Neural cell (in vitro differentiated cells): ENCODE data around the gene ZP4. TPM values are rescaled to one million over a fixed set of nuclear protein-coding genes. Genes with fewer than 3 reads are reported as not detected.

ENCODE experiments used
- H2AFZ ChIP-seq: fragments of 200-600, 300-800 bp; sonication (generic), shearing (Covaris generic); 2 replicates; pipeline ENCODE4 v1.6.0; 2014; ENCODE audit warnings: low read depth, mild to moderate bottlenecking, antibody characterized with exemption, low read length, moderate library complexity
- H3F3A ChIP-seq: fragments of 200-600 bp; shearing (Covaris generic); 2 replicates; pipeline ENCODE4 v1.6.1; 2016; ENCODE audit warnings: mild to moderate bottlenecking, moderate library complexity, mixed read lengths, antibody characterized with exemption, low read length; ENCODE audit not compliant: insufficient read depth, poor library complexity, severe bottlenecking
- H3K27ac ChIP-seq: fragments of 200-600, 300-800 bp; sonication (generic), shearing (Covaris generic); 2 replicates; pipeline ENCODE4 v1.5.1; 2014; ENCODE audit warnings: mild to moderate bottlenecking, low read length, moderate library complexity
- H3K27me3 ChIP-seq: fragments of 300-800, 200-600 bp; sonication (generic), shearing (Covaris generic); 2 replicates; pipeline ENCODE4 v1.6.0; 2014; ENCODE audit warnings: mild to moderate bottlenecking, low read depth, low read length, moderate library complexity; ENCODE audit not compliant: insufficient read depth
- H3K36me3 ChIP-seq: fragments of 300-800, 200-600 bp; sonication (generic), shearing (Covaris generic); 2 replicates; pipeline ENCODE4 v1.5.1; 2014; ENCODE audit warnings: mild to moderate bottlenecking, antibody characterized with exemption, low read length, moderate library complexity; ENCODE audit not compliant: insufficient read depth
- H3K4me2 ChIP-seq: fragments of 300-800, 200-600 bp; sonication (generic), shearing (Covaris generic); 2 replicates; pipeline ENCODE4 v1.6.0; 2014; ENCODE audit warnings: mild to moderate bottlenecking, low read length
- H3K4me3 ChIP-seq: fragments of 300-800, 200-600 bp; sonication (generic), shearing (Covaris generic); 2 replicates; pipeline ENCODE4 v1.5.1; 2014; ENCODE audit warnings: mild to moderate bottlenecking, low read length, moderate library complexity
- H3K79me2 ChIP-seq: fragments of 200-600 bp; shearing (Covaris generic); replicated peaks from 2 replicates; pipeline ENCODE4 v1.6.0; 2014; ENCODE audit warnings: mild to moderate bottlenecking, low read length, moderate library complexity; ENCODE audit not compliant: insufficient read depth
- H3K9ac ChIP-seq: fragments of 300-800, 200-600 bp; sonication (generic), shearing (Covaris generic); 2 replicates; pipeline ENCODE4 v1.6.1; 2016; ENCODE audit warnings: mild to moderate bottlenecking, low read length, mixed read lengths
- H3K9me2 ChIP-seq: fragments of 200-600 bp; shearing (Covaris generic); 2 replicates; pipeline ENCODE4 v1.6.1; 2016; ENCODE audit warnings: mild to moderate bottlenecking, low read length, mixed read lengths; ENCODE audit not compliant: insufficient read depth
- H3K9me3 ChIP-seq: fragments of 200-600, 300-800 bp; sonication (generic), shearing (Covaris generic); 2 replicates; pipeline ENCODE4 v1.6.1; 2016; ENCODE audit warnings: mild to moderate bottlenecking, mixed run types, low read length, moderate library complexity, mixed read lengths
- H4K20me1 ChIP-seq: fragments of 200-600 bp; shearing (Covaris generic); 2 replicates; pipeline ENCODE4 v1.6.1; 2016; ENCODE audit warnings: mild to moderate bottlenecking, mixed run types; ENCODE audit not compliant: insufficient read depth
- CTCF ChIP-seq: fragments of 450-650 bp; IDR thresholded peaks from 2 replicates; pipeline ENCODE4 v1.5.1; 2014; ENCODE audit warnings: antibody characterized with exemption, mild to moderate bottlenecking, moderate library complexity; ENCODE audit not compliant: poor library complexity, severe bottlenecking
- EP300 ChIP-seq: fragments of 450-650 bp; conservative IDR thresholded peaks from 2 replicates; pipeline ENCODE4 v1.6.1; 2014; ENCODE audit warnings: antibody characterized with exemption, mild to moderate bottlenecking, moderate library complexity; ENCODE audit not compliant: poor library complexity, severe bottlenecking
- EZH2 ChIP-seq: fragments of 200-600, 300-800 bp; shearing (Covaris generic), sonication (generic); IDR thresholded peaks from 2 replicates; pipeline ENCODE4 v1.6.1; 2014; ENCODE audit warnings: antibody characterized with exemption, low read length, borderline replicate concordance, mild to moderate bottlenecking; ENCODE audit not compliant: insufficient read depth, poor library complexity, severe bottlenecking
- MXI1 ChIP-seq: fragments of 450-650 bp; conservative IDR thresholded peaks from 2 replicates; pipeline ENCODE4 v1.6.1; 2014; ENCODE audit warnings: antibody characterized with exemption, mild to moderate bottlenecking; ENCODE audit not compliant: poor library complexity, severe bottlenecking
- POLR2AphosphoS5 ChIP-seq: IDR thresholded peaks from 2 replicates; pipeline ENCODE4 v1.6.1; 2012
- RAD21 ChIP-seq: fragments of 450-650 bp; conservative IDR thresholded peaks from 2 replicates; pipeline ENCODE4 v1.6.1; 2014; ENCODE audit warnings: antibody characterized with exemption, mild to moderate bottlenecking, moderate library complexity
- REST ChIP-seq: IDR thresholded peaks from 2 replicates; pipeline ENCODE4 v1.6.1; 2012; ENCODE audit warnings: borderline replicate concordance
- SMC3 ChIP-seq: fragments of 450-650 bp; conservative IDR thresholded peaks from 2 replicates; pipeline ENCODE4 v1.6.1; 2014; ENCODE audit warnings: antibody characterized with exemption, mild to moderate bottlenecking, moderate library complexity; ENCODE audit not compliant: poor library complexity
- TAF1 ChIP-seq: IDR thresholded peaks from 2 replicates; pipeline ENCODE4 v1.6.1; 2012; ENCODE audit warnings: low read depth
- polyA plus RNA-seq: library from polyadenylated mRNA; depleted of rRNA; stranded (reverse); fragments of >200 nt; gene quantifications from 2 replicates; pipeline ENCODE4 v1.2.3, GENCODE V29; 2014

The ZP4 gene
- polyA plus RNA-seq, 1 donor from 2014 or later = not detected

GRCh38 chr1:237890416-237890815 is 306 bp downstream of the ZP4 start:
- Histone ChIP-seq H3K9me2 (no peaks in the 10 kb centered on the region), H3K79me2 (no peaks in the 10 kb centered on the region), H3K9ac (no peak overlapping the region), H3K36me3 (no peaks in the 10 kb centered on the region), H3K27ac (no peak overlapping the region), H3F3A (no peaks in the 10 kb centered on the region), H3K9me3 (no peaks in the 10 kb centered on the region), H2AFZ (no peak overlapping the region), H3K27me3 (no peaks in the 10 kb centered on the region), H3K4me3 (no peak overlapping the region), H3K4me2 (no peak overlapping the region), H4K20me1 (no peaks in the 10 kb centered on the region)
- no peak for TF ChIP-seq EP300
- no peak for TF ChIP-seq RAD21
- no peak for TF ChIP-seq MXI1
- TF ChIP-seq SMC3 = no peak
- no peak for TF ChIP-seq POLR2AphosphoS5
- TF ChIP-seq REST = no peak
- TF ChIP-seq TAF1 = no peak
- TF ChIP-seq CTCF = no peak

GRCh38 chr1:237888143-237888542 is 2.6 kb downstream of the ZP4 start:
- H3K9me3 ChIP-seq = no peaks in the 10 kb centered on the region
- H3K27ac ChIP-seq = no peak overlapping the region
- H2AFZ ChIP-seq = no peak overlapping the region
- H3K79me2 ChIP-seq = no peaks in the 10 kb centered on the region
- no peak overlapping the region for H3K4me2 ChIP-seq
- no peaks in the 10 kb centered on the region for H3K9me2 ChIP-seq
- H3F3A ChIP-seq = no peaks in the 10 kb centered on the region
- no peaks in the 10 kb centered on the region for H3K27me3 ChIP-seq
- no peaks in the 10 kb centered on the region for H4K20me1 ChIP-seq
- no peak overlapping the region for H3K9ac ChIP-seq
- no peak overlapping the region for H3K4me3 ChIP-seq
- no peak for TF ChIP-seq MXI1
- no peak for TF ChIP-seq REST
- no peak for TF ChIP-seq RAD21
- TF ChIP-seq EP300 = no peak
- no peak for TF ChIP-seq CTCF
- no peak for TF ChIP-seq TAF1
- no peak for TF ChIP-seq SMC3
- no peak for TF ChIP-seq POLR2AphosphoS5
- no peak for TF ChIP-seq EZH2
- no peaks in the 10 kb centered on the region for H3K36me3 ChIP-seq
